OCI-LY3 (cell line): ENCODE data around the gene PCDHGC5.

Experiments used
- H2AFZ ChIP-seq: fragments of 200-600, 300-600 bp; shearing (Covaris generic); 2 replicates; pipeline ENCODE4 v1.6.0; 2014; ENCODE audit warnings: antibody characterized with exemption, low read depth, low read length
- H3K27ac ChIP-seq: fragments of 200-600, 300-600 bp; sonication (generic); 2 replicates; pipeline ENCODE4 v1.5.1; 2014; ENCODE audit warnings: mild to moderate bottlenecking, low read length, moderate library complexity, mixed read lengths
- H3K27me3 ChIP-seq: fragments of 200-600, 300-600 bp; sonication (generic); 2 replicates; pipeline ENCODE4 v1.6.1; 2014; ENCODE audit warnings: low read depth, low read length, mixed read lengths
- H3K36me3 ChIP-seq: fragments of 200-600, 300-600 bp; sonication (generic); replicated peaks from 2 replicates; pipeline ENCODE3; 2014; ENCODE audit warnings: low read depth, low read length, mixed read lengths
- H3K4me1 ChIP-seq: fragments of 300-600, 200-600 bp; sonication (generic); 2 replicates; pipeline ENCODE4 v1.6.1; 2014; ENCODE audit warnings: low read length, mixed read lengths
- H3K4me2 ChIP-seq: fragments of 200-600, 300-600 bp; sonication (generic); 2 replicates; pipeline ENCODE4 v1.6.1; 2014; ENCODE audit warnings: low read length, mixed read lengths
- H3K4me3 ChIP-seq: fragments of 300-600, 200-600 bp; sonication (generic); 2 replicates; pipeline ENCODE4 v1.5.1; 2014; ENCODE audit warnings: antibody characterized with exemption, mild to moderate bottlenecking, low read length, moderate library complexity
- H3K79me2 ChIP-seq: fragments of 300-600, 200-600 bp; shearing (Covaris generic); 2 replicates; pipeline ENCODE4 v1.6.1; 2014; ENCODE audit warnings: mild to moderate bottlenecking, low read length, mixed read lengths
- H3K9ac ChIP-seq: fragments of 300-600, 200-600 bp; shearing (Covaris generic); 2 replicates; pipeline ENCODE4 v1.6.0; 2014; ENCODE audit warnings: mild to moderate bottlenecking, low read length, moderate library complexity
- H3K9me3 ChIP-seq: fragments of 200-600, 300-600 bp; shearing (Covaris generic); 2 replicates; pipeline ENCODE4 v1.6.1; 2014; ENCODE audit warnings: low read length, mixed read lengths; ENCODE audit not compliant: insufficient read depth
- H4K20me1 ChIP-seq: fragments of 200-600, 300-600 bp; sonication (generic); 2 replicates; pipeline ENCODE4 v1.6.1; 2016; ENCODE audit warnings: low read length, mixed read lengths; ENCODE audit not compliant: insufficient read depth
- CTCF ChIP-seq: fragments of 200-600, 300-600 bp; sonication (generic); IDR thresholded peaks from 2 replicates; pipeline ENCODE4 v1.5.1; 2014; ENCODE audit warnings: antibody characterized with exemption, low read length, low read depth
- EZH2phosphoT487 ChIP-seq: fragments of 200-600 bp; shearing (Covaris generic); IDR thresholded peaks from 2 replicates; pipeline ENCODE4 v1.6.1; 2018; ENCODE audit warnings: antibody characterized with exemption, mixed run types, low read depth

The PCDHGC5 gene

GRCh38 chr5:141465351-141465750 lies 23.5 kb upstream of the PCDHGC5 start:
- Histone ChIP-seq H3K27ac (no peak overlapping the region), H3K27me3 (no peaks in the 10 kb centered on the region), H3K9ac (no peak overlapping the region), H3K9me3 (no peaks in the 10 kb centered on the region), H4K20me1 (no peaks in the 10 kb centered on the region), H3K4me1 (no peaks in the 10 kb centered on the region), H2AFZ (no peak overlapping the region), H3K4me3 (no peak overlapping the region), H3K79me2 (no peaks in the 10 kb centered on the region), H3K36me3 (no peaks in the 10 kb centered on the region), H3K4me2 (no peak overlapping the region)
- no peak for TF ChIP-seq CTCF
- TF ChIP-seq EZH2phosphoT487, result no peak

- Histone ChIP-seq H3K9me3 (no peaks in the 10 kb centered on the region), H3K9ac (peak within 1 kb of the TSS; percentile 49), H4K20me1 (no peaks in the 10 kb centered on the region), H3K4me3 (peak within 1 kb of the TSS; percentile 85), H2AFZ (peak within 1 kb of the TSS; percentile 86), H3K27me3 (no peaks in the 10 kb centered on the region), H3K27ac (no peak within 1 kb of the TSS), H3K36me3 (no peaks in the 10 kb centered on the region), H3K4me1 (no peaks in the 10 kb centered on the region), H3K4me2 (peak within 1 kb of the TSS; percentile 89), H3K79me2 (no peaks in the 10 kb centered on the region)
- TF ChIP-seq CTCF, result peak; percentile 30
- TF ChIP-seq EZH2phosphoT487, result no peak
Measured at GRCh38 chr5:141475625-141476131, 13.2 kb upstream of the PCDHGC5 start, which contains the start of gene PCDHGC3. Gene PCDHGC3, plus strand, starts transcription at chr5:141475966. Its CDS starts 151 bp downstream, at chr5:141476117.

GRCh38 chr5:141476132-141476911 lies 12.6 kb upstream of the PCDHGC5 start:
- peak overlapping the region; percentile 86 for H2AFZ ChIP-seq

More at GRCh38 chr5:141476132-141476911, 12.6 kb upstream of the PCDHGC5 start:
- peak overlapping the region; percentile 49 for H3K9ac ChIP-seq
- peak overlapping the region; percentile 85 for H3K4me3 ChIP-seq
- no peaks in the 10 kb centered on the region for H3K79me2 ChIP-seq
- H3K9me3 ChIP-seq, result no peaks in the 10 kb centered on the region
- H3K36me3 ChIP-seq, result no peaks in the 10 kb centered on the region
- H3K4me1 ChIP-seq, result no peaks in the 10 kb centered on the region
- H3K4me2 ChIP-seq, result peak overlapping the region; percentile 89
- TF ChIP-seq EZH2phosphoT487 (no peak), CTCF (no peak)
- no peaks in the 10 kb centered on the region for H3K27me3 ChIP-seq
- no peaks in the 10 kb centered on the region for H4K20me1 ChIP-seq
- no peak overlapping the region for H3K27ac ChIP-seq
